GM12875 (cell line): Measurements from ENCODE around the gene SPACA7.

Experiments used
- H3K4me3 ChIP-seq: one replicate; pipeline ENCODE4 v1.5.1; 2011; ENCODE audit warnings: low read depth, low read length, control low read depth
- CTCF ChIP-seq: IDR thresholded peaks from 2 replicates; pipeline ENCODE4 v1.5.1; 2011; ENCODE audit warnings: low read depth, mild to moderate bottlenecking, control low read depth, inconsistent platforms, low read length, moderate library complexity, borderline replicate concordance; ENCODE audit not compliant: insufficient read depth

SPACA7 gene

GRCh38 chr13:112453874-112454647 is 77.9 kb downstream of the SPACA7 start:
- H3K4me3 ChIP-seq: no peak overlapping the region
- TF ChIP-seq CTCF: no peak

GRCh38 chr13:112454648-112455334 is 78.6 kb downstream of the SPACA7 start:
- no peak for TF ChIP-seq CTCF
- H3K4me3 ChIP-seq: no peak overlapping the region

- TF ChIP-seq CTCF: no peak
These were observed 79.4 kb downstream of the SPACA7 start for GRCh38 chr13:112455476-112456059.

GRCh38 chr13:112456138-112457056 is 80.2 kb downstream of the SPACA7 start:
- TF ChIP-seq CTCF: no peak
- no peak overlapping the region for H3K4me3 ChIP-seq

More at GRCh38 chr13:112455476-112456059, 79.4 kb downstream of the SPACA7 start:
- no peak overlapping the region for H3K4me3 ChIP-seq

GRCh38 chr13:112457081-112457480 is 80.9 kb downstream of the SPACA7 start:
- no peak overlapping the region for H3K4me3 ChIP-seq
- no peak for TF ChIP-seq CTCF

- H3K4me3 ChIP-seq: no peak overlapping the region
- no peak for TF ChIP-seq CTCF
These were observed 81.3 kb downstream of the SPACA7 start for GRCh38 chr13:112457485-112457884.
